Endothelial cell of hepatic sinusoid (primary cell): ENCODE results near the gene IL27RA.

Experiments
- in situ Hi-C: cut with HindIII; loops from 2 replicates; pipeline ENCODE4 v1.10.0; 2017; ENCODE audit warnings: low sequenced_read_pairs

Gene IL27RA

GRCh38 chr19:14031719-14032480 is at the start of gene IL27RA:
Gene IL27RA (plus strand): TSS chr19:14031762. CDS start chr19:14031873, 111 bp downstream.
- in situ Hi-C loops = no loop called here

GRCh38 chr19:13981988-13982501 is 49.5 kb upstream of the IL27RA start:
- in situ Hi-C loops = no loop called here

GRCh38 chr19:13982773-13983172 is 48.8 kb upstream of the IL27RA start:
- in situ Hi-C loops = no loop called here

GRCh38 chr19:13983213-13983889 is 48.2 kb upstream of the IL27RA start:
- in situ Hi-C loops = no loop called here

GRCh38 chr19:13984186-13984585 is 47.4 kb upstream of the IL27RA start:
- in situ Hi-C loops = no loop called here

GRCh38 chr19:13984875-13985741 is 46.5 kb upstream of the IL27RA start:
- in situ Hi-C loops = no loop called here

GRCh38 chr19:13985771-13986347 is 45.7 kb upstream of the IL27RA start:
- in situ Hi-C loops = no loop called here

GRCh38 chr19:13986348-13986904 is 45.1 kb upstream of the IL27RA start:
- in situ Hi-C loops = no loop called here

- in situ Hi-C loops = no loop called here
Observed at GRCh38 chr19:13987101-13987890, 44.3 kb upstream of the IL27RA start.

GRCh38 chr19:13989487-13989886 is 42.1 kb upstream of the IL27RA start:
- in situ Hi-C loops = no loop called here

GRCh38 chr19:13990085-13990484 is 41.5 kb upstream of the IL27RA start:
- in situ Hi-C loops = no loop called here

- in situ Hi-C loops = no loop called here
Observed at GRCh38 chr19:13992025-13992424, 39.5 kb upstream of the IL27RA start.

- in situ Hi-C loops = no loop called here
Observed at GRCh38 chr19:13993590-13994300, 37.8 kb upstream of the IL27RA start.

GRCh38 chr19:13995017-13995728 is 36.4 kb upstream of the IL27RA start:
- in situ Hi-C loops = no loop called here

GRCh38 chr19:13995878-13996765 is 35.4 kb upstream of the IL27RA start:
- in situ Hi-C loops = no loop called here

- in situ Hi-C loops = no loop called here
Observed at GRCh38 chr19:13996928-13997630, 34.5 kb upstream of the IL27RA start.

- in situ Hi-C loops = no loop called here
Observed at GRCh38 chr19:13997631-13997962, 34.0 kb upstream of the IL27RA start.
